ENCODE results near the gene MARK3. TPM values are rescaled to one million over a fixed set of nuclear protein-coding genes. Genes with fewer than 3 reads are reported as not detected.

Gene MARK3
- total and polyA plus RNA-seq, 3 donors from 2014 or later = 93.9 to 198 (median 172) TPM

DNA sequence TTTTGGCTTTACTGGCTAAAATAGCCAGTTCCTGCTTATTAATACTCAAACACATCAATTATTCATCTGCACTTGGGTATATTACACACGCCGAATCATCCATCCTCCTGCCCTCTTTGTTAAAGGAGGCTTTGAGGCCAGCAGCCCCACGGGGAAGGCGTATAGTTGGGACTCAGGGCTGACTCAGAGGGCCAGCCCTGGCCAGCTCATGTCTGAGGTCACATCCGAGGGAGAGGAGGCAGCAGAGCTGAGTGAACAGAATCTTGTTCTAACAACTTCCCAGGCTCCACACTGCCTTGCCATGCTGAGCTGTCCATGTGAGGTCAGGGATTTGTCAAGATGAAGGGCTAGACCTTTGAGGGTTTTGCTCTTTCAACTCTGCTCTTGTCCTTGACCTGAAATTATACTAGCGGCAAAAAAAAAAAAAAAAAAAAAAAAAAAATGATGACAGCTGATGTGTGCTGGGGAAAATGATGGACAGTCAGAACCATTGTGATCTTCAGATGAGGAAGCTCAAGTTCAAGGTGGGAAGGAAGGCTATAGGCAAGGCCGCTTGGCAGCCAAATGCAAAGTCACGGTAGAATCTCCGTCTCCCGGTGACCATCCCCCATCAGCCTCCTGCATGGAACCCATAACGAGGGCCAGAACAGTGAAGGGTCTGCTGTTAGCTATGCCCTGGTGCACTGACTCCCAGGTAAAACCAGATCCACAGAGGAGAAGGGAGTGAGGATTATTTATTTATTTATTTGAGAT is 12.5 kb upstream of the MARK3 start:
- no peak overlapping the region for H3K4me3 ChIP-seq
- TF ChIP-seq, protein P1, sequence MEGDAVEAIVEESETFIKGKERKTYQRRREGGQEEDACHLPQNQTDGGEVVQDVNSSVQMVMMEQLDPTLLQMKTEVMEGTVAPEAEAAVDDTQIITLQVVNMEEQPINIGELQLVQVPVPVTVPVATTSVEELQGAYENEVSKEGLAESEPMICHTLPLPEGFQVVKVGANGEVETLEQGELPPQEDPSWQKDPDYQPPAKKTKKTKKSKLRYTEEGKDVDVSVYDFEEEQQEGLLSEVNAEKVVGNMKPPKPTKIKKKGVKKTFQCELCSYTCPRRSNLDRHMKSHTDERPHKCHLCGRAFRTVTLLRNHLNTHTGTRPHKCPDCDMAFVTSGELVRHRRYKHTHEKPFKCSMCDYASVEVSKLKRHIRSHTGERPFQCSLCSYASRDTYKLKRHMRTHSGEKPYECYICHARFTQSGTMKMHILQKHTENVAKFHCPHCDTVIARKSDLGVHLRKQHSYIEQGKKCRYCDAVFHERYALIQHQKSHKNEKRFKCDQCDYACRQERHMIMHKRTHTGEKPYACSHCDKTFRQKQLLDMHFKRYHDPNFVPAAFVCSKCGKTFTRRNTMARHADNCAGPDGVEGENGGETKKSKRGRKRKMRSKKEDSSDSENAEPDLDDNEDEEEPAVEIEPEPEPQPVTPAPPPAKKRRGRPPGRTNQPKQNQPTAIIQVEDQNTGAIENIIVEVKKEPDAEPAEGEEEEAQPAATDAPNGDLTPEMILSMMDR (IDR thresholded peaks at IDR 0.05) = no peak
- TF ChIP-seq POLR2A (IDR thresholded peaks at IDR 0.05) = no peak
- H3K4me1 ChIP-seq = no peaks in the 10 kb centered on the region
- intact Hi-C loops (cut with DNase I; ENCODE audit: low total_unique reads) = no loop called here
- DNase-seq = no peak
- 51 to 64% methylated on average over 10 to 11 of the region's 11 CpGs for WGBS, 2 donors
- H3K27me3 ChIP-seq = no peaks in the 10 kb centered on the region
- H3K36me3 ChIP-seq (ENCODE audit: low read depth, missing control alignments) = no peaks in the 10 kb centered on the region
- no peak overlapping the region for H3K27ac ChIP-seq
- H3K9me3 ChIP-seq = no peaks in the 10 kb centered on the region

DNA sequence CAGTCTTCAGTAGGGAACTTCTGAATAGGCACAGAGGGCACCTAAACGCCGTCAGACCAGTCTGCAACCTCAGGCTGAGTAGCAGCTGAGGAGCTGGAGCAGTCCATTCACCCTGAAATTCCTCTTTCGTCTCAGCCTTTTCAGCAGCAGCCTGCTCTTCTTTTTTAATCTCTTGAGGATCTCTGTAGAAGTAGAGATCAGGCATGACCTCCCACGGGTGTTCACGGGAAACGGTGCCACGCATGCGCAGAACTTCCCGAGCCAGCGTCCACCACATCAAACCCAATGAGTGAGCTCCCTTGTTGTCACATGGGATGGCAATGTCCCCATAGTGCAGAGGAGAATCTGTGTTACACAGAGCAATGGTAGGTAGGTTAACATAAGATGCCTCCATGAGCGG is 11.1 kb upstream of the MARK3 start:
- no peak overlapping the region for H3K4me3 ChIP-seq
- H3K9me3 ChIP-seq = no peaks in the 10 kb centered on the region
- no peaks in the 10 kb centered on the region for H3K36me3 ChIP-seq (ENCODE audit: low read depth, missing control alignments)
- intact Hi-C loops (cut with DNase I; ENCODE audit: low total_unique reads) = no loop called here
- no peak for DNase-seq
- no peaks in the 10 kb centered on the region for H3K27me3 ChIP-seq
- H3K27ac ChIP-seq = no peak overlapping the region
- H3K4me1 ChIP-seq = no peaks in the 10 kb centered on the region
- TF ChIP-seq, protein P1 (IDR thresholded peaks at IDR 0.05) = no peak
- TF ChIP-seq POLR2A (IDR thresholded peaks at IDR 0.05) = no peak
- WGBS, 2 donors = 61 to 77% methylated on average over 11 of the region's 11 CpGs

DNA sequence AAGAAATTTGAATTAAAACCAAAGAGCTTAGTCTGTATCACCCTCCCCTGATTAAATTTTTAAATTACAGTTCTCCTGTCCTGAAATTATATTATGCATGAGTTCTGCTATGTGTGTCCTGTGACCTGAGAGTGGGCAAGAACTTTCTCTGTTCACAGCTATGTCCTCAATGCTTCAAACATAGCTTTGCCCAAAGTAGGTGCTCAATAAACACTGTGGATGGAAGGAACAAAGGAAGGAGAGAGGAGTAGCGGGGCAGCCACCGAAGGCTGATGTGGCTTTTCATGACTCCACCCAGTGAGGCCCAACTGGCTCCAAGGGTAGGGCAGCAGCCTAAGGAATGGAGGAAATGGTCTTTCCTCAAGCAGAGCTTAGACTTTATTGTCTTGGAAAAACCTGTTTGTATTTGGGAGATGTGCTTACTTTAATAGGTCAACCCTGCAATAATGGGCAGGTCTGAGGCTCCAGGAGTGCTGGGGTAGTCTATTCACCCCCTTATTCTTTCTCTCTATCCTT is 7.6 kb upstream of the MARK3 start:
- Histone ChIP-seq H3K27me3 (no peaks in the 10 kb centered on the region), H3K4me3 (no peak overlapping the region), H3K36me3 (ENCODE audit: low read depth, missing control alignments) (no peaks in the 10 kb centered on the region), H3K4me1 (no peaks in the 10 kb centered on the region), H3K9me3 (no peaks in the 10 kb centered on the region), H3K27ac (peak overlapping the region in 1 of 2 donors; percentile 56)
- WGBS, 2 donors = 51 to 94% methylated on average over 2 of the region's 2 CpGs
- DNase-seq = no peak
- intact Hi-C loops (cut with DNase I; ENCODE audit: low total_unique reads) = no loop called here
- TF ChIP-seq POLR2A (IDR thresholded peaks at IDR 0.05) = no peak

DNA sequence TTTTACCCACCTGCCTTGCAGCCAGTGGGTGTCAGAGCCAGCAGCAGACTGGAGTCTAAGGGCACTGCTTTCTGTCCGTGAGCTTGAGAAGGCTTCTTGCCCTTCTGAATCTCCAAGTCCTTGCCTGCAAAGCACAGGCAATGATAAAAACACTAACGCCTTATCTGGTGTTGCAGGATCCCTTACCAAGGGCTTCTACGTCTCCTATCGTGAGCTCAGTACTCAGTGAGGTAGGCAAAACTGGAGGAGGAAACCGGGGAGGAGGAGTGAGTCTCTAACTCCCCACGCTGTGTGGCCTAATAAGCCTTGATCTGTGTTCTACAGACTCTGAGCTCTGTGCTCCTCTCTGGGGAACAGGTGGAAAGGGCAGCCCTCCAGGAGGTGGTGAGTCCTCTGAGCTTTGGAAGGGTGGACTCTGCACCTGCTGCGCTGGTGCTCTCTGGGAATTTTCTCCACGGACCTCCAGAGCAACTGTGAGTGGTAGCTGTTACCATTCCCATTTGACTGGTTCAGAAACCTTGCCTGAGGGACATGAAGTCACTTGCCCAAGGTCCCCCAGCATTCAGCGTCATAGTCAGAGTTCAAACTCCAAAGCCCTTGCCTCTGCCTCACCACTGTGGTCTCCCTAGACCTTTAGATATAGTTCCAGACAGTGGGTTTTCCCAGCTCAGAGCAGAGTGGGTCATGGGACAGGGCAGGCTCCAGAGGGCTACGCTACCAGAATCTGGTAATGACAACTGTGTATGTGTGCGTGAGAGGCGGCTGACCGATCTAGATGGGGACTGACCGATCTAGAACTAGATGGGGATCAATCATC is 7.0 kb upstream of the MARK3 start:
- H3K4me3 ChIP-seq = no peak overlapping the region
- peak; percentile 87 for DNase-seq
- no peaks in the 10 kb centered on the region for H3K36me3 ChIP-seq (ENCODE audit: low read depth, missing control alignments)
- H3K27ac ChIP-seq = peak overlapping the region in 1 of 2 donors; percentile 56
- intact Hi-C loops (cut with DNase I; ENCODE audit: low total_unique reads) = no loop called here
- H3K4me1 ChIP-seq = no peaks in the 10 kb centered on the region
- 62 to 69% methylated on average over 6 to 14 of the region's 14 CpGs for WGBS, 2 donors
- H3K27me3 ChIP-seq = no peaks in the 10 kb centered on the region
- TF ChIP-seq POLR2A (IDR thresholded peaks at IDR 0.05) = no peak
- TF ChIP-seq, protein P1 (IDR thresholded peaks at IDR 0.05) = no peak
- no peaks in the 10 kb centered on the region for H3K9me3 ChIP-seq

DNA sequence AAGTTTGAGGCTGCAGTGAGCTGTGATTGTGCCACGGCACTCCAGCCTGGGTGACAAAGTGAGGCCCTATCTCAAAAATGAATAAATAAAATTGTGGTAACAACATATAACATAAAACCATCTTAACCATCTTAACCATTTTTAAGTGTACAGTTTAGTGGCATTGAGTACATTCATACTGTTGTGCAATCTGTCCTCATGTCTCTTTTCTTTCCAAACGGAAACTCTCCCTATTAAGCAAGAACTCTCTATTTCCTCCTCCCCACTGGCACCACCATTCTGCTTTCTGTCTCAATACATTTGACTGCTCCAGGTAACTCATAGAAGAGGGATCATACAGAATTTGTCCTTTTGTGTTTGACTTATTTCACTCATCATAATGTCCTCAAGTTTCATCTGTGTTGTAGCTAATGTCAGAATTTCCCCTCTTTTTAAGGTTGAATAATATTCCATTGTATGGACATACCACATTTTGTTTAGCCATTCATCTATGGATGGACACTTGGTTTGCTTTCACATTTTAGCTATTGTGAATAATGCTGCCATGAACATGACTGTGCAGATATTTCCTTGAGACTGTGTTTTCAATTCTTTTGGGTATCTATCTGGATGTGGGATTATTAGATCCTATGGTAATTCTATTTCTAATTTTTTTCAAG is 4.4 kb upstream of the MARK3 start:
- no peak overlapping the region for H3K4me3 ChIP-seq
- TF ChIP-seq, protein P1 (IDR thresholded peaks at IDR 0.05) = no peak
- no peak for TF ChIP-seq POLR2A (IDR thresholded peaks at IDR 0.05)
- no peaks in the 10 kb centered on the region for H3K9me3 ChIP-seq
- peaks cover 7% of the 10 kb centered on the region for H3K4me1 ChIP-seq
- no peak overlapping the region for H3K27ac ChIP-seq
- no peaks in the 10 kb centered on the region for H3K36me3 ChIP-seq (ENCODE audit: low read depth, missing control alignments)
- H3K27me3 ChIP-seq = no peaks in the 10 kb centered on the region
- DNase-seq = no peak
- 0% methylated on average over 2 of the region's 2 CpGs for WGBS, 2 donors
- intact Hi-C loops (cut with DNase I; ENCODE audit: low total_unique reads) = loop anchor here (10.0 kb wide), 1 partner anchor 114 kb away; no protein-coding TSS in a partner anchor
